GM12878 (cell line): ENCODE data around the gene LBR. TPM values are rescaled to one million over a fixed set of nuclear protein-coding genes. Genes with fewer than 3 reads are reported as not detected.

Experiments
- ATAC-seq: fragments of 200-7000 bp; cut with Tn5 transposase; 3 replicates; pipeline ENCODE4 v1.9.1; 2020; ENCODE audit warnings: mild to moderate bottlenecking, moderate library complexity
- BruUV-seq: library from RNA; stranded (reverse); fragments of 400-500 nt; replicated peaks from 2 replicates; lab custom pipeline; 2021; lab: Mats Ljungman, UMichigan
- CTCF ChIA-PET: fragments of 300-600 bp; sonication (Branson Sonifier 250); formaldehyde crosslinking; extraction: SDS; loops from one replicate; lab custom pipeline; 2021; ENCODE audit warnings: inconsistent platforms; lab: Yijun Ruan, JAX
- POLR2A ChIA-PET: fragments of 350-600 bp; formaldehyde crosslinking; extraction: SDS; loops from one replicate; lab custom pipeline; 2021; ENCODE audit warnings: inconsistent platforms; lab: Charles Lee
- RAD21 ChIA-PET: fragments of 300-600 bp; sonication (Branson Sonifier 250); formaldehyde crosslinking; loops from one replicate; lab custom pipeline; 2023; ENCODE audit warnings: antibody characterized with exemption; ENCODE audit not compliant: unreplicated experiment; lab: Charles Lee
- SMC1A ChIA-PET: fragments of 300-600 bp; sonication (Branson Sonifier 250); formaldehyde crosslinking; loops from one replicate; lab custom pipeline; 2023; ENCODE audit not compliant: unreplicated experiment, uncharacterized antibody; lab: Charles Lee
- DNase-seq: peaks from one replicate; pipeline ENCODE4 v3.0.0-alpha.2; 2011; ENCODE audit warnings: low read depth, low spot score
- FAIRE-seq: peaks from 3 replicates; lab custom pipeline; 2011; peaks lifted over from hg19 to GRCh38; lab: Jason Lieb, UNC
- H2AFZ ChIP-seq: 2 replicates; pipeline ENCODE4 v1.6.0; 2011; ENCODE audit warnings: low read depth, low read length, control low read depth; ENCODE audit not compliant: control insufficient read depth
- H3K27ac ChIP-seq: 2 replicates; pipeline ENCODE4 v1.5.1; 2011; ENCODE audit warnings: control low read depth; ENCODE audit not compliant: control insufficient read depth, insufficient read depth
- H3K27me3 ChIP-seq, 2 experiments: replicated peaks in 1 of 2; 2 replicates each; pipeline versions ENCODE4 v1.6.0 to v1.6.1; 2011; ENCODE audit warnings: low read length in 1 of 2; ENCODE audit not compliant: control insufficient read depth in 2 of 2, insufficient read depth in 2 of 2
- H3K36me3 ChIP-seq, 2 experiments: 2 replicates each; pipeline ENCODE4 v1.5.1; 2011; ENCODE audit warnings: low read length in 1 of 2; ENCODE audit not compliant: control insufficient read depth in 2 of 2, insufficient read depth in 2 of 2
- H3K4me1 ChIP-seq: 2 replicates; pipeline ENCODE4 v1.6.1; 2011; ENCODE audit warnings: mild to moderate bottlenecking, low read length, moderate library complexity, mixed read lengths; ENCODE audit not compliant: control insufficient read depth, insufficient read depth
- H3K4me2 ChIP-seq: 2 replicates; pipeline ENCODE4 v1.6.0; 2011; ENCODE audit warnings: control low read depth; ENCODE audit not compliant: control insufficient read depth, insufficient read depth
- H3K4me3 ChIP-seq: fragments of 200-600 bp; sonication (generic); 2 replicates; pipeline ENCODE4 v1.5.1; 2016
- H3K79me2 ChIP-seq: 2 replicates; pipeline ENCODE4 v1.6.0; 2011; ENCODE audit warnings: low read length; ENCODE audit not compliant: control insufficient read depth, insufficient read depth
- H3K9ac ChIP-seq: 2 replicates; pipeline ENCODE4 v1.8.0; 2011; ENCODE audit warnings: low read length, control low read depth, mixed read lengths; ENCODE audit not compliant: control insufficient read depth, insufficient read depth
- H3K9me3 ChIP-seq: replicated peaks from 3 replicates; pipeline ENCODE4 v1.5.1; 2011; ENCODE audit warnings: mild to moderate bottlenecking, low read length; ENCODE audit not compliant: control insufficient read depth, insufficient read depth
- H4K20me1 ChIP-seq: 2 replicates; pipeline ENCODE4 v1.6.0; 2011; ENCODE audit not compliant: control insufficient read depth, insufficient read depth
- BCLAF1 ChIP-seq: fragments of 450-650 bp; IDR thresholded peaks from 2 replicates; pipeline ENCODE4 v1.6.1; 2017; ENCODE audit warnings: antibody characterized with exemption, mild to moderate bottlenecking, moderate library complexity
- CEBPB ChIP-seq, 2 experiments: fragments of 150-350 bp in 1 of 2; IDR thresholded peaks; 2 replicates each; pipeline ENCODE4 v1.6.1; 2012 to 2014; ENCODE audit warnings: low read depth in 2 of 2, low read length in 2 of 2, borderline replicate concordance in 1 of 2, inconsistent platforms in 1 of 2
- CREM ChIP-seq: IDR thresholded peaks from 2 replicates; pipeline ENCODE4 v1.6.1; 2014; ENCODE audit warnings: antibody characterized with exemption, low read depth
- IKZF1 ChIP-seq: fragments of 450-650 bp; conservative IDR thresholded peaks from 2 replicates; pipeline ENCODE4 v1.6.1; 2017; ENCODE audit warnings: antibody characterized with exemption, mild to moderate bottlenecking
- KDM1A ChIP-seq: fragments of 200-600 bp; sonication (generic); IDR thresholded peaks from 2 replicates; pipeline ENCODE4 v1.6.1; 2016; ENCODE audit warnings: borderline replicate concordance
- PRDM15 ChIP-seq: fragments of 450-650 bp; formaldehyde crosslinking; IDR thresholded peaks from 2 replicates; pipeline ENCODE4 v1.4.0; 2020; ENCODE audit warnings: mild to moderate bottlenecking, moderate library complexity
- RAD21 ChIP-seq: IDR thresholded peaks from 2 replicates; pipeline ENCODE4 v1.6.1; 2011; ENCODE audit warnings: mild to moderate bottlenecking, low read depth, low read length, moderate library complexity; ENCODE audit not compliant: insufficient read depth
- RBBP5 ChIP-seq: fragments of 200-600 bp; sonication (generic); conservative IDR thresholded peaks from 2 replicates; pipeline ENCODE4 v1.6.1; 2016
- RELA ChIP-seq: fragments of 450-650 bp; IDR thresholded peaks from 2 replicates; pipeline ENCODE4 v1.8.0; 2014; ENCODE audit warnings: borderline replicate concordance; ENCODE audit not compliant: partially characterized antibody
- SP1 ChIP-seq: IDR thresholded peaks from one replicate; pipeline ENCODE4 v1.6.1; 2011; ENCODE audit warnings: low read depth, low read length
- TARDBP ChIP-seq: IDR thresholded peaks from 2 replicates; pipeline ENCODE4 v1.6.1; 2016; ENCODE audit warnings: borderline replicate concordance
- WRNIP1 ChIP-seq: IDR thresholded peaks from 2 replicates; pipeline ENCODE4 v1.6.1; 2011; ENCODE audit warnings: low read depth, low read length, improper control_type of control experiment, borderline replicate concordance
- WGBS: methylation state at CpG from one replicate; pipeline ENCODE4 v1.1.6; 2016; ENCODE audit warnings: low lambda C conversion rate; ENCODE audit not compliant: insufficient replicate concordance, insufficient coverage; ENCODE audit errors: missing lambda C conversion rate; 5-methylcytosine and 5-hydroxymethylcytosine counted together
- in situ Hi-C: fragments of 300-500 bp; cut with MboI; formaldehyde crosslinking; loops from 9 replicates; pipeline ENCODE4 v1.14.3; 2018; ENCODE audit warnings: mixed read lengths
- intact Hi-C: fragments of 100-400 bp; cut with micrococcal nuclease; formaldehyde crosslinking; loops from one replicate; pipeline ENCODE4 v1.14.2; 2022; ENCODE audit not compliant: unreplicated experiment
- polyA plus RNA-seq, 11 experiments: library from polyadenylated mRNA; depleted of rRNA in 4 of 11; unstranded in 6 of 11; stranded (reverse) in 5 of 11; fragments of >200 nt; fragmentation: Nextera tagmentation in 4 of 11; fragmentation: Illumina TruSeq in 1 of 11; extraction: Ambion mirVana in 4 of 11; extraction: Trizol in 1 of 11; gene quantifications; 1 replicate in 1 of 11; 2 replicates in 10 of 11; pipeline versions ENCODE4 v1.2.1 to v1.2.3, GENCODE V29; 2011 to 2016; ENCODE audit warnings: inconsistent platforms in 2 of 11, missing spikeins in 2 of 11, low read depth in 1 of 11
- total RNA-seq, 4 experiments: library from RNA; depleted of rRNA in 3 of 4; stranded (reverse); fragments of >200 nt in 3 of 4; fragmentation: Illumina TruSeq in 1 of 4; extraction: Trizol in 1 of 4; gene quantifications; 2 replicates each; pipeline versions ENCODE4 v1.2.1 to v1.2.3, GENCODE V29; 2013 to 2021
- TF ChIP-seq, protein P1 (sequence below): IDR thresholded peaks from 2 replicates; pipeline ENCODE4 v1.6.1; 2012; ENCODE audit warnings: improper control_type of control experiment, low read depth, low read length; ENCODE audit not compliant: insufficient replicate concordance

Gene LBR
- total and polyA plus RNA-seq, 10 of the 15 experiments (the other 5 are each of a cell fraction or from before 2014, with no cell fraction given) = 81.8 to 178 (median 114) TPM

GRCh38 chr1:225418598-225418997 lies 9.2 kb downstream of the LBR start:
- 100% methylated on average over 4 of the region's 4 CpGs for WGBS
- Histone ChIP-seq H3K79me2 (peaks cover 30% of the 10 kb centered on the region), H3K27ac (no peak overlapping the region), H2AFZ (no peak overlapping the region), H3K4me2 (no peak overlapping the region), H3K9ac (no peak overlapping the region), H3K4me1 (0 out of 2 replicates have a peak, but pooled peaks cover 3% of the 10 kb centered on the region), H3K36me3 (peaks cover 9 to 47% of the 10 kb centered on the region in 2 experiments), H3K4me3 (no peak overlapping the region), H3K9me3 (no peaks in the 10 kb centered on the region), H4K20me1 (no peaks in the 10 kb centered on the region), H3K27me3 (no peaks in the 10 kb centered on the region)
- ChIA-PET RAD21 (interaction anchor here (0.8 to 1.0 kb wide), 2 partner anchors 22 to 762 kb away, joined by 3 to 6 read pairs; no protein-coding TSS in a partner anchor), CTCF (interaction anchor here (1.0 to 1.3 kb wide), 3 partner anchors 8 to 23 kb away, joined by 3 to 4 read pairs (median 3); no protein-coding TSS in a partner anchor), POLR2A (interaction anchor here (0.6 kb wide), 1 partner anchor 627 kb away, joined by 4 read pairs; no protein-coding TSS in a partner anchor), SMC1A (interaction anchor here (0.6 to 0.7 kb wide), 2 partner anchors 9 to 146 kb away, joined by 3 read pairs; no protein-coding TSS in a partner anchor)
- ATAC-seq (no peak), FAIRE-seq (no peak), DNase-seq (no peak)
- no TSS peak for BruUV-seq
- in situ Hi-C loops = no loop called here
- intact Hi-C loops = no loop called here
- no peak for TF ChIP-seq PRDM15 (CRISPR knock-in tag)
- TF ChIP-seq, protein P1, sequence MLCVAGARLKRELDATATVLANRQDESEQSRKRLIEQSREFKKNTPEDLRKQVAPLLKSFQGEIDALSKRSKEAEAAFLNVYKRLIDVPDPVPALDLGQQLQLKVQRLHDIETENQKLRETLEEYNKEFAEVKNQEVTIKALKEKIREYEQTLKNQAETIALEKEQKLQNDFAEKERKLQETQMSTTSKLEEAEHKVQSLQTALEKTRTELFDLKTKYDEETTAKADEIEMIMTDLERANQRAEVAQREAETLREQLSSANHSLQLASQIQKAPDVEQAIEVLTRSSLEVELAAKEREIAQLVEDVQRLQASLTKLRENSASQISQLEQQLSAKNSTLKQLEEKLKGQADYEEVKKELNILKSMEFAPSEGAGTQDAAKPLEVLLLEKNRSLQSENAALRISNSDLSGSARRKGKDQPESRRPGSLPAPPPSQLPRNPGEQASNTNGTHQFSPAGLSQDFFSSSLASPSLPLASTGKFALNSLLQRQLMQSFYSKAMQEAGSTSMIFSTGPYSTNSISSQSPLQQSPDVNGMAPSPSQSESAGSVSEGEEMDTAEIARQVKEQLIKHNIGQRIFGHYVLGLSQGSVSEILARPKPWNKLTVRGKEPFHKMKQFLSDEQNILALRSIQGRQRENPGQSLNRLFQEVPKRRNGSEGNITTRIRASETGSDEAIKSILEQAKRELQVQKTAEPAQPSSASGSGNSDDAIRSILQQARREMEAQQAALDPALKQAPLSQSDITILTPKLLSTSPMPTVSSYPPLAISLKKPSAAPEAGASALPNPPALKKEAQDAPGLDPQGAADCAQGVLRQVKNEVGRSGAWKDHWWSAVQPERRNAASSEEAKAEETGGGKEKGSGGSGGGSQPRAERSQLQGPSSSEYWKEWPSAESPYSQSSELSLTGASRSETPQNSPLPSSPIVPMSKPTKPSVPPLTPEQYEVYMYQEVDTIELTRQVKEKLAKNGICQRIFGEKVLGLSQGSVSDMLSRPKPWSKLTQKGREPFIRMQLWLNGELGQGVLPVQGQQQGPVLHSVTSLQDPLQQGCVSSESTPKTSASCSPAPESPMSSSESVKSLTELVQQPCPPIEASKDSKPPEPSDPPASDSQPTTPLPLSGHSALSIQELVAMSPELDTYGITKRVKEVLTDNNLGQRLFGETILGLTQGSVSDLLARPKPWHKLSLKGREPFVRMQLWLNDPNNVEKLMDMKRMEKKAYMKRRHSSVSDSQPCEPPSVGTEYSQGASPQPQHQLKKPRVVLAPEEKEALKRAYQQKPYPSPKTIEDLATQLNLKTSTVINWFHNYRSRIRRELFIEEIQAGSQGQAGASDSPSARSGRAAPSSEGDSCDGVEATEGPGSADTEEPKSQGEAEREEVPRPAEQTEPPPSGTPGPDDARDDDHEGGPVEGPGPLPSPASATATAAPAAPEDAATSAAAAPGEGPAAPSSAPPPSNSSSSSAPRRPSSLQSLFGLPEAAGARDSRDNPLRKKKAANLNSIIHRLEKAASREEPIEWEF = no peak
- TF ChIP-seq CEBPB (IDR thresholded peaks at IDR 0.05; ENCODE audit: borderline replicate concordance in 1 of 2, low read depth in 2 of 2, low read length in 2 of 2) = no peak
- no peak for TF ChIP-seq RBBP5
- no peak for TF ChIP-seq TARDBP
- no peak for TF ChIP-seq SP1
- TF ChIP-seq IKZF1 = no peak
- no peak for TF ChIP-seq BCLAF1
- no peak for TF ChIP-seq WRNIP1
- no peak for TF ChIP-seq RAD21
- TF ChIP-seq RELA = no peak
- no peak for TF ChIP-seq CREM
- TF ChIP-seq KDM1A = no peak
